Measurements from ENCODE around the gene LRRC9.
"Not testable (repeated sequence)": the region's sequence is repeated elsewhere in the genome, so short reads cannot be mapped to it uniquely, and the experiment has no call there.

LRRC9 gene

DNA sequence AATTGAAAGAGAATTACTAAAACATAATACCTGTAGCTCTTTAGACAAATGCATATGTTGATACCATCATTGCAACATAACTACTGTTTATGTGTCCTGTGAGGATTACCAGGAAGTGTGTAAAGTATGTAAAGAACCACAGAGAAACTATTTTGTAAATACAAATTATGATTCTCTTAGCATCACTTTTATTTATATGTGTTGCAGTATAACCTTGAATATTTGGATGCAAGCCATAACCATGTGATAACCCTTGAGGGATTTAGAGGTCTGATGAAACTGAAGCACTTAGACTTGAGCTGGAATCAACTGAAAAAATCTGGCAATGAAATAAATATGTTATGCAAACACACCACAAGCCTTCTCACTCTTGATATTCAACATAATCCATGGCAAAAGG is 77.5 kb downstream of the LRRC9 start:
- TF ChIP-seq, protein P1, sequence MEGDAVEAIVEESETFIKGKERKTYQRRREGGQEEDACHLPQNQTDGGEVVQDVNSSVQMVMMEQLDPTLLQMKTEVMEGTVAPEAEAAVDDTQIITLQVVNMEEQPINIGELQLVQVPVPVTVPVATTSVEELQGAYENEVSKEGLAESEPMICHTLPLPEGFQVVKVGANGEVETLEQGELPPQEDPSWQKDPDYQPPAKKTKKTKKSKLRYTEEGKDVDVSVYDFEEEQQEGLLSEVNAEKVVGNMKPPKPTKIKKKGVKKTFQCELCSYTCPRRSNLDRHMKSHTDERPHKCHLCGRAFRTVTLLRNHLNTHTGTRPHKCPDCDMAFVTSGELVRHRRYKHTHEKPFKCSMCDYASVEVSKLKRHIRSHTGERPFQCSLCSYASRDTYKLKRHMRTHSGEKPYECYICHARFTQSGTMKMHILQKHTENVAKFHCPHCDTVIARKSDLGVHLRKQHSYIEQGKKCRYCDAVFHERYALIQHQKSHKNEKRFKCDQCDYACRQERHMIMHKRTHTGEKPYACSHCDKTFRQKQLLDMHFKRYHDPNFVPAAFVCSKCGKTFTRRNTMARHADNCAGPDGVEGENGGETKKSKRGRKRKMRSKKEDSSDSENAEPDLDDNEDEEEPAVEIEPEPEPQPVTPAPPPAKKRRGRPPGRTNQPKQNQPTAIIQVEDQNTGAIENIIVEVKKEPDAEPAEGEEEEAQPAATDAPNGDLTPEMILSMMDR (IDR thresholded peaks at IDR 0.05; ENCODE audit: borderline replicate concordance, insufficient read depth, low read depth, low read length) = no peak
- H3K4me3 ChIP-seq (ENCODE audit: low read depth, low read length) = no peak overlapping the region

DNA sequence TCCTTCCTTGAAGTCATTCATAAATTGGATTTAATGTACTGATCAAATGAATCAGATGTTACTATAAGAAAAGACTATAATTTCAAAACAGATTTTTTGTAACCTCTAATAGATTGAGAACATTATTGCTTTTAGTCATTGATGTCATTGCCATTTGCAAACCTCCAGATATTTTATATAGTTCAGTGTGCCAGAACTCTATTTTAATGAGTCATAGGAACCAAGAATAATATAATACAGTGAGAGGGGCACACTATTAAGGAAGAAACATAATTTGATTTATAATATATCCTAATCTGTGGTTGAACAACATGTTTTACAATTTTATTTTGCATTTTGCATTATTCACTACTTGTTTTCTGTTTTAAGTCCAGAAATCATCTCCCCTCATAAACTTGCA is 78.0 kb downstream of the LRRC9 start:
- TF ChIP-seq, protein P1 (IDR thresholded peaks at IDR 0.05; ENCODE audit: borderline replicate concordance, insufficient read depth, low read depth, low read length) = no peak
- H3K4me3 ChIP-seq (ENCODE audit: low read depth, low read length) = no peak overlapping the region

DNA sequence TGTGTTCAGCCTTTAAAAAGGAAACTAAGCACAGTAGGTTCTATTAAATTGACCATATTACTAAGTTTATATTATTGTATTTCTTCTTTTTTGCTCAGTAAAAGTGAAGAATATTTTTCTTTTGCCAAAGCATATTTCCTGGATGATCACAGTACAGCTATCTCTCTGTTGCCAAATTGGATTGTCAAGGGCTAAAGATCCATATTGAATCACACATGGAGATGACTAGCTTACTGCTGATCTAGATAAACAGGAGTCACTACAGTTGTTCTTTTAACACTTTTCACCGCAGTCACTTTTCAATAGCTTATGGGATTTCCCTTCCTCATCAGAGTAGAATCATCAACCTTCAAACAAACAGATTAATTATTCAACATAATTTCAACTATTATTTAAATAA is 78.6 kb downstream of the LRRC9 start:
- H3K4me3 ChIP-seq (ENCODE audit: low read depth, low read length) = no peak overlapping the region
- TF ChIP-seq, protein P1 (IDR thresholded peaks at IDR 0.05; ENCODE audit: borderline replicate concordance, insufficient read depth, low read depth, low read length) = no peak

DNA sequence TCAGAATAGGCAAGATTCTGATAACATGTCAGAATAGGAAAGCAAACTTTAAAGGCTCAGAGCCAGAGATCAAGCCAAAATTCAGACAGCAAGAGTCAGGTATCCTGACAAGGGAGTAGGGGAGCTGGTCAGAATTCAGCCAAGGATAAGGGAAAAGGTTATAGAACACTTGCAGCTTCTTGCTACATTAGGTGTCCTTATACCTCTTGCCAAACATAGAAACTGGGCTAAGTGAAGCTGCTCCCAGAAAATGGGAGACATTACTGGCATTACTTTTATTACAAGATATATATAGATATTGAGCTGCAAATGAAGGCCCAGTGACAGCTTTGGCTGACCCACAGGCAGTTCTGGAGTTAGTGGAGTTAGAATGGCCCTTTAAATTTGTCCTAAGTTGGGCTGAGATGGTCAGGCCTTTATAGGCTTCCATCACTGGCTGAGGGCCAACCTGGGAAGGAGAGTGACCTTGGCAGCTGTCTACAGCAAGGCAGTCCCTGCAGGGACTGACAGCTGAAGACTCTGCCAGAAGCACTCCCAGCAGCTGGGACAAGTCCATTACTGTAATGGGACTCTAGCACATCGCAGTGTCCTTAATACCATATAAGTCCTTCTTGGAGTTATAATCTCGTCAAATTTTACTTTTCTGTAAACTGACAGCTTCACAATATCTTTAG is 83.0 kb downstream of the LRRC9 start:
- TF ChIP-seq, protein P1 (IDR thresholded peaks at IDR 0.05; ENCODE audit: borderline replicate concordance, insufficient read depth, low read depth, low read length) = no peak
- H3K4me3 ChIP-seq (ENCODE audit: low read depth, low read length) = no peak overlapping the region

DNA sequence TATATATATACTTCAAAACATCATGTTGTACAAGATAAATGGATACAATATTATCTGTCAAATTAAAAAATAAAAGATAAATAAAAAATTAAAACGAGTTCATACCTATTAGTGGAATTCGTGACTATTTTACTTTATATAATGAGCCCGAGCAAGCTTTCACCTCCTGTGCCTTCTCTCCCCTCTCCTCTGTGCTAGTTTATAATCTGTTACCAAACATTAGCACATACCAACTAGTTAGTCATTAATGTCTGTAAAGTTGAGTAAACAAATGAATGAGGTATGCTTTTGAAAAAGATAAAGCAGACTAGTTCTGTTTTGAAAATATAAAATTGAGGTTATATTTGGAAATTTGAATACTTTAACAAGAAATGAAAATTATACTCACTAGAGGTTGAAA is 84.0 kb downstream of the LRRC9 start:
- TF ChIP-seq, protein P1 (IDR thresholded peaks at IDR 0.05; ENCODE audit: borderline replicate concordance, insufficient read depth, low read depth, low read length) = no peak
- no peak overlapping the region for H3K4me3 ChIP-seq (ENCODE audit: low read depth, low read length)

DNA sequence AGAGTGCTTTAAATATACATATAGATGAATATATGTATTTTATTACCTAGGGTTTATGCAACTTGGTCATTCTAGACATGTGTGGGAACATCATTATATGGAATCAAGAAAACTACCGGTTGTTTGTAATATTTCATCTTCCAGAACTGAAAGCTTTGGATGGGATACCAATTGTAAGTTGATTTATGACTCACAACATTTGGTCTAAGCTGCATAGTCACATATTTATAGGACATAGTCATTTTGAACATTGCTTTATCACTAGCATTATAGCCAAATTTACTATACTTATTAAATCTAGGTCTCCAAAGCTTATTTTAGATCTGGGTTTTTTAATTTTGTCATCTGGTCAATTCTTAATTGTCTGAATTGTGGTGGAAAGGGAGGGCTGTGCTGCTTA is 88.1 kb downstream of the LRRC9 start:
- no peak overlapping the region for H3K4me3 ChIP-seq (ENCODE audit: low read depth, low read length)
- TF ChIP-seq, protein P1 (IDR thresholded peaks at IDR 0.05; ENCODE audit: borderline replicate concordance, insufficient read depth, low read depth, low read length) = no peak

DNA sequence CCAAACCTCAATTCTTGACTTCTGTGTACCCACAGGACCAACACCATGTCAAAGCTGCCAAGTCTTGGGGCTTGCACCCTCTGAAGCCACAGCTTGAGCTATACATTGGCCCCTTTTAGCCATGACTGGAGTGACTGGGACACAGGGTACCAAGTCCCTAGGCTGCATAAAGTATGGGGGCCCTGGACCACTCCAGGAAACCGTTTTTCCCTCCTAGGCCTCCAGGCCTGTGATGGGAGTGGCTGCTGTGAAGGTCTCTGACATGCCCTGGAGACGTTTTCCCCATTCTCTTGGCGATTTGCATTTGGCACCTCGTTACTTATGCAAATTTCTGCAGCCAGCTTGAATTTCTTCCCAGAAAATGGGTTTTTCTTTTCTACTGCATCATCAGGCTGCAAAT is 90.3 kb downstream of the LRRC9 start:
- H3K4me3 ChIP-seq (ENCODE audit: low read depth, low read length) = not testable (repeated sequence)
